ES-I3 (cell line): ENCODE data around the gene IGFL1.
"Not testable (repeated sequence)": the region's sequence is repeated elsewhere in the genome, so short reads cannot be mapped to it uniquely, and the experiment has no call there.

ENCODE experiments used
- H3K36me3 ChIP-seq: 2 replicates; pipeline ENCODE4 v1.6.1; 2013; ENCODE audit warnings: mild to moderate bottlenecking, low read length, control low read depth, moderate library complexity; ENCODE audit not compliant: insufficient read depth
- H3K4me1 ChIP-seq: 2 replicates; pipeline ENCODE4 v1.6.1; 2013; ENCODE audit warnings: mild to moderate bottlenecking, control low read depth, low read length; ENCODE audit not compliant: insufficient read depth
- H3K9ac ChIP-seq: 2 replicates; pipeline ENCODE4 v1.6.1; 2013; ENCODE audit warnings: low read depth, mild to moderate bottlenecking, low read length, moderate library complexity
- H3K9me3 ChIP-seq: 2 replicates; pipeline ENCODE4 v1.6.1; 2013; ENCODE audit warnings: mild to moderate bottlenecking, low read length, moderate library complexity; ENCODE audit not compliant: control insufficient read depth, insufficient read depth

Gene IGFL1

DNA sequence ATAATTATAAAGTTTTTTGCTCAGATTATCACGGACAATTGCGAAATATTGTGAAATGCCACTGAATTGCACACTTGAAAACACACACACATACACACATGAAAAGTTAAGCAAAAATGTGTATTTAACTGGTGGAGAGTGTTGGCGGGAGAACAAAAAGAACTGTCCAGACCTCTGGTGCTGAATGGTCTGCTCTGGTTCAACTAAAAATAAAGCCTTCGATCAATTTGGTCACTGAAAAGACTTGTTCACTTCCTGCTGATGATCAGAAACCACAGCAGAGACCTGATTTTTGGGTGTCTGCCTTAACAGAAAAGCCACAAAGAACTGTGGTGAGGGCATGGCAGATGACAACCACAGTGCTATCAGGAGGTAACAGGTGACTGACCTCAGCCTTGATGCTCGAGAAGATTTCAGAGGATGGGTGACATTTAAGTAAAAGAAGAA lies 4.0 kb upstream of the IGFL1 start:
- no peaks in the 10 kb centered on the region for H3K9me3 ChIP-seq
- H3K36me3 ChIP-seq = no peaks in the 10 kb centered on the region
- H3K9ac ChIP-seq = no peak overlapping the region
- 0 out of 2 replicates have a peak, but pooled peaks cover 4% of the 10 kb centered on the region for H3K4me1 ChIP-seq

DNA sequence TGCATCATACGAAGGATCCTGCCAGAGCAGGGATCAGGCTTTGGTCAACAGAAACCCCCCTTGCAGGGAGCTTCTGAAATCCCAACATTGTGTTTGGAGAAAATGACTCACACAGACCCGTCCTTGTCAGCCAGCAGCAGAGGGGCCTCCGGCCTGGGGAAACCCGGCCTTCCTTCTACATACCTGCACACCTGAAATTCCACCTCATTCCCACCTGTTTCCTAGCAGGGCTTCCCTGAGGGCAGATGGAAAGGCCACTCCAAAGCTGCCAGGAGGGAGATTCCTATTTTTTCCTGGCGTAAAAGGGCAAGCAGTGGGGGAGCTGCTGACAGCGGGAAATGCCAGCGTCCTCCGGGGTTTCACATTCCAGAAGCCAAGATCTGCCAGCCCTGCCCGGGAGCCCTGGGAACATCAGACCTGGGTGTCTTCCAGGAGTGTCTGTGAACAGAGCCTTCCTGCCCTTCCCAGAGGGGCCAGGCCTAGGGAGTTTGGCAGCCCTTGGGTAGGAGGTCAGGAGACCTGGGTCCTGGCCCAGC lies 3.0 kb upstream of the IGFL1 start:
- Histone ChIP-seq H3K9ac (no peak overlapping the region), H3K4me1 (0 out of 2 replicates have a peak, but pooled peaks cover 4% of the 10 kb centered on the region), H3K9me3 (no peaks in the 10 kb centered on the region), H3K36me3 (no peaks in the 10 kb centered on the region)

GRCh38 chr19:46232029-46232428 lies 2.5 kb downstream of the IGFL1 start:
- H3K9me3 ChIP-seq = no peaks in the 10 kb centered on the region
- H3K36me3 ChIP-seq = no peaks in the 10 kb centered on the region
- no peaks in the 10 kb centered on the region for H3K4me1 ChIP-seq
- H3K9ac ChIP-seq = no peak overlapping the region

- no peak overlapping the region for H3K9ac ChIP-seq
- H3K4me1 ChIP-seq = no peaks in the 10 kb centered on the region
- H3K36me3 ChIP-seq = no peaks in the 10 kb centered on the region
Measured at GRCh38 chr19:46232468-46232867, 2.9 kb downstream of the IGFL1 start.

GRCh38 chr19:46232938-46233621 lies 3.5 kb downstream of the IGFL1 start:
- H3K9ac ChIP-seq = no peak overlapping the region

More at GRCh38 chr19:46232468-46232867, 2.9 kb downstream of the IGFL1 start:
- H3K9me3 ChIP-seq = no peaks in the 10 kb centered on the region

DNA sequence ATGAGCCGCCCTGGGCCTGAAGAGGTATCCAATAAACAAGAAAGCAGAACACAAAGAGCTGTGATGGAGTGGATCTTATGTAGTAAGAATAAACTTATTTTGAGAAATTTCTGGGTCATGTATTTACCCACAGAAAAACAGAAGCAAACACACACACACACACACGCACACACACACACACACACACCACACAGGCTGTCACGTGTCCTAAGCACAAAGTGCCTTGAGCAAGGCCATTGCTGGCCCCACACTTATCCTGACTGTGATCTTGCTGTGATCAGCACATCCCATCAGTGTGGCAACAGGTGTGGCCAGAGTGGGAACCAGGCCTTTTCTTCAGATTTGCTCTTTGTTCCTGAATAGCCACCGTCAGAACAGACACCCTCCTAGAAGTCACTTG lies 4.3 kb downstream of the IGFL1 start:
- H3K9me3 ChIP-seq, H3K9ac ChIP-seq, H3K4me1 ChIP-seq, H3K36me3 ChIP-seq: not testable (repeated sequence)

More at GRCh38 chr19:46232938-46233621, 3.5 kb downstream of the IGFL1 start:
- Histone ChIP-seq H3K36me3 (no peaks in the 10 kb centered on the region), H3K9me3 (no peaks in the 10 kb centered on the region), H3K4me1 (no peaks in the 10 kb centered on the region)

GRCh38 chr19:46238141-46238540 lies 8.6 kb downstream of the IGFL1 start:
- H3K9ac ChIP-seq, H3K36me3 ChIP-seq, H3K9me3 ChIP-seq, H3K4me1 ChIP-seq: not testable (repeated sequence)

- Histone ChIP-seq H3K9me3 (no peaks in the 10 kb centered on the region), H3K36me3 (no peaks in the 10 kb centered on the region), H3K9ac (no peak overlapping the region), H3K4me1 (no peaks in the 10 kb centered on the region)
Measured at GRCh38 chr19:46239193-46240024, 9.9 kb downstream of the IGFL1 start.

DNA sequence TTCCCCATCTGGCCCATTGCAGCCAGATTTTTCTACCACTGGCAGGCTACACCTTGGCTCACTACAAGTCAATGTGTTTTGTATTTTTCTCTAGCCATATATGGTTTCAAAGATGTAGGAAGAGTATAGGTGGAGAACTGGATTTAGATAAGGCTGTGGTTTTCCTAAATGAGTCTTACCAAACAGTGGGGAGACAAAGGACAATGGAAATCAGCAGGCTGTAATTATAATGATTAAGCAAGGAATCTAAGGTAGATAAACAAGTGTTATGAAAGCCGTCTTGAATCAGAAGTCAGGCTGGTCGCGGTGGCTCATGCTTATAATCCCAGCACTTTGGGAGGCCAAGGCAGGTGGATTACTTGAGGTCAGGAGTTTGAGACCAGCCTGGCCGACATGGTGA lies 11.2 kb downstream of the IGFL1 start:
- no peak overlapping the region for H3K9ac ChIP-seq
- no peaks in the 10 kb centered on the region for H3K4me1 ChIP-seq
- H3K36me3 ChIP-seq = no peaks in the 10 kb centered on the region
- no peaks in the 10 kb centered on the region for H3K9me3 ChIP-seq

- no peaks in the 10 kb centered on the region for H3K9me3 ChIP-seq
- no peaks in the 10 kb centered on the region for H3K4me1 ChIP-seq
- H3K36me3 ChIP-seq = no peaks in the 10 kb centered on the region
- H3K9ac ChIP-seq = no peak overlapping the region
Measured at GRCh38 chr19:46241626-46242025, 12.1 kb downstream of the IGFL1 start.

GRCh38 chr19:46243081-46243654 lies 13.6 kb downstream of the IGFL1 start:
- H3K9ac ChIP-seq, H3K4me1 ChIP-seq, H3K36me3 ChIP-seq, H3K9me3 ChIP-seq: not testable (repeated sequence)

DNA sequence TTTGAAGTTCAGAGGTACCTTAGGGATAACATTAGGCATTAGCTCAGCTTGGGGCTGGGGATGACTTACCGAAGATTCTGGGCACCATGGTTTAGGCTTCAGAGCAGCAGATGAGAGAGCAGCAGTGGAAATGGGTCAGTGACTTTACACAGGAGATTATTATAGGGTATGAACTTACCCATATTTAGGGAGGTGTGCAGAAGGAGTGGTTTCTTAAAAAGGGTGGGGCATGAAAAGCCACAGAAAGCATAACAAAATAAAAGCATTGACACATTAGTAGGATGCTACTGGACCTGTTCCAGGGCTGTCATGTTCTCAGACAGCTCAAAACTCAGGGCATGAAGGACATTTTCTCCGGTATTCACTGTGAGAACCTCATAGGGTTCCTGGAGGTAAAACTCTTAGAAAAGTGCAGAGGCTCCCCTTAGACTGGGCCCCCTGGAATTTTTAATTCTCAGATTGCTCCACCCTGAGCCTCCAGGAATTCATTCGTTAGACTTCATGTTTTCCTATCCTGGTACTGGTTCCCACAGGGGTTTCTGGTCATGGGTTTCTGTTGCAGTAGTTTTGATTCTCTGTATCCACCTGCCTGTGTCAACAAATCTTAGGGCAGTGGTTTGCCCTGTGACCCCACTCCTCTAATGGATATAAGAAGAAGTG lies 20.7 kb downstream of the IGFL1 start:
- no peaks in the 10 kb centered on the region for H3K36me3 ChIP-seq
- H3K9me3 ChIP-seq = no peaks in the 10 kb centered on the region

DNA sequence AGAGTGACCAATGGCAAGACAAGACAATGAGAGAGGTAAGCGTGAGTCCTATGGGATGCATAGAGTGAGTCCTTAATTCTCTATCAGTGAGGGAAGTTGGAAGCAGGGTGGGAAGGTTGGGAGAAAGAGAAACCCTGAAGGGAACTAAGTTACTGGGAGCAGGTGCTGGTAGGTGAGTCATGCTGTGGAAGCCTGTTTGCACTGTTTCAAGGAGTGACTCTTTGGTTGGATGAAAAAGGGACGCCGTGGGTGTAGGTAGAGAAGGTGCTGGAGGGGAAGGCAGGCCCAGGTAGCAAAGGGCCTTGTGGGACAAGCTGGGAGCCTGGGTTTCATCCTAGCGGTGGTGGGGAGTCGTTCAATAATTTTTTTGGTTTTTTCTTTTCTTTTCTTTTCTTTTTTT lies 21.9 kb downstream of the IGFL1 start:
- no peaks in the 10 kb centered on the region for H3K4me1 ChIP-seq

More for the DNA sequence above, 20.7 kb downstream of the IGFL1 start:
- H3K9ac ChIP-seq = no peak overlapping the region
- no peaks in the 10 kb centered on the region for H3K4me1 ChIP-seq

DNA sequence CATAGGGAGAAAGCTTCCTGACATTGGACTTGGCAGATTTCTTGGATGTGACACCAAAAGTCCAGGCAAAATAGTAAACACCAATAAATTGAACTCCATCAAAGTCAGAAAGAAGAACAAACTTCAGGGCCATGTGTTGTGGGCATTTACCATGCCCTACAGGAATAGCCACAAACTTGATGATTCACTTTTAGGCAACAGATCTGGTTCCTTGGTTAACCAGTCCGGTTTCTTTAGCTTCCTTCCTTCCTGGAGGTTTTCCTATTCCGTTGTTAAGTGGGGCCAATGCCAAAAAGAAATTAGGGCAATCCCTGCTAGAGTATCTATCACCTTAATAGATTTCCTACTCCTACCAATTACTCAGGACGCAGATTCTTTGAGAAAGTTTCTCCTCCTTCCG lies 25.2 kb downstream of the IGFL1 start:
- Histone ChIP-seq H3K36me3 (no peaks in the 10 kb centered on the region), H3K9me3 (no peaks in the 10 kb centered on the region), H3K4me1 (no peaks in the 10 kb centered on the region), H3K9ac (no peak overlapping the region)

More for the DNA sequence above, 21.9 kb downstream of the IGFL1 start:
- H3K9ac ChIP-seq = no peak overlapping the region
- H3K9me3 ChIP-seq = no peaks in the 10 kb centered on the region
- H3K36me3 ChIP-seq = no peaks in the 10 kb centered on the region
